Peyer's patch (tissue), 4 donors: Measurements from ENCODE around the gene XPA. TPM values are rescaled to one million over a fixed set of nuclear protein-coding genes. Genes with fewer than 3 reads are reported as not detected.

Source experiments
- DNase-seq, 3 donors: peaks; one replicate each; pipeline ENCODE4 v3.0.0-alpha.2; 2017 to 2019
- H3K27ac ChIP-seq, 4 donors: fragments of 200-600 bp; sonication (generic); one replicate each; pipeline ENCODE4 v1.5.1; 2016 to 2019
- H3K27me3 ChIP-seq, 2 donors: fragments of 200-600 bp; sonication (generic); one replicate each; pipeline ENCODE4 v1.5.1; 2019
- H3K36me3 ChIP-seq, 3 donors: fragments of 200-600 bp; sonication (generic); one replicate each; pipeline ENCODE4 v1.5.1; 2016 to 2019
- H3K4me1 ChIP-seq, 4 donors: fragments of 200-600 bp; sonication (generic); one replicate each; pipeline ENCODE4 v1.5.1; 2016 to 2019
- H3K4me3 ChIP-seq, 4 donors: fragments of 200-600 bp; sonication (generic); 1 replicate in 3 of 4; 2 replicates in 1 of 4; pipeline ENCODE4 v1.5.1; 2016 to 2019; ENCODE audit warnings: mild to moderate bottlenecking in 1 of 4
- H3K9me3 ChIP-seq, 4 donors: fragments of 200-600 bp; sonication (generic); one replicate each; pipeline ENCODE4 v1.5.1; 2016 to 2019; ENCODE audit warnings: mild to moderate bottlenecking in 1 of 4
- CTCF ChIP-seq, 6 experiments: fragments of 450-650 bp in 4 of 6; fragments of 200-600 bp in 2 of 6; sonication (generic) in 1 of 6; IDR thresholded peaks; one replicate each; pipeline ENCODE4 v1.5.1; 2017 to 2019; ENCODE audit warnings: antibody characterized with exemption in 6 of 6, mild to moderate bottlenecking in 3 of 6, moderate library complexity in 1 of 6
- POLR2A ChIP-seq, 2 donors: fragments of 450-650 bp; IDR thresholded peaks; one replicate each; pipeline ENCODE4 v1.5.1; 2017; ENCODE audit warnings: antibody characterized with exemption in 2 of 2, mild to moderate bottlenecking in 2 of 2, moderate library complexity in 2 of 2
- total RNA-seq, 4 donors: library from RNA; depleted of rRNA; stranded (reverse); fragments of >200 nt; gene quantifications; one replicate each; pipeline ENCODE4 v1.1.0, GENCODE V29; 2016

XPA gene
- total RNA-seq, 4 donors from 2014 or later: 12.6 to 18.8 (median 14.3) TPM

- Histone ChIP-seq H3K27me3 (peaks cover 0 to 5% of the 10 kb centered on the region in 2 donors), H3K9me3 (peaks cover 0 to 6% (median 2%) of the 10 kb centered on the region in 4 donors), H3K27ac (no peak overlapping the region), H3K36me3 (no peaks in the 10 kb centered on the region), H3K4me1 (peaks cover 0 to 8% (median 2%) of the 10 kb centered on the region in 4 donors), H3K4me3 (peak overlapping the region in 3 of 4 donors; percentile 19 to 49 (median 38))
- no peak for TF ChIP-seq POLR2A (IDR thresholded peaks at IDR 0.05)
- TF ChIP-seq CTCF (IDR thresholded peaks at IDR 0.05): no peak
- DNase-seq: peak; percentile 16 to 60 (median 52)
Measured at GRCh38 chr9:97740848-97741821, 44.0 kb upstream of the XPA start.

GRCh38 chr9:97737429-97737828 lies 40.3 kb upstream of the XPA start:
- no peak for TF ChIP-seq POLR2A (IDR thresholded peaks at IDR 0.05)
- TF ChIP-seq CTCF (IDR thresholded peaks at IDR 0.05): no peak
- peaks cover 0 to 8% (median 2%) of the 10 kb centered on the region in 4 donors for H3K4me1 ChIP-seq
- H3K27me3 ChIP-seq: peaks cover 0 to 5% of the 10 kb centered on the region in 2 donors
- DNase-seq: no peak
- peaks cover 0 to under 1% (median 0%) of the 10 kb centered on the region in 4 donors for H3K9me3 ChIP-seq
- H3K36me3 ChIP-seq: no peaks in the 10 kb centered on the region
- H3K4me3 ChIP-seq: no peak overlapping the region
- H3K27ac ChIP-seq: no peak overlapping the region

- no peak overlapping the region for H3K4me3 ChIP-seq
Measured at GRCh38 chr9:97735070-97735600, 38.0 kb upstream of the XPA start.

GRCh38 chr9:97726716-97727115 lies 29.6 kb upstream of the XPA start:
- TF ChIP-seq POLR2A (IDR thresholded peaks at IDR 0.05) (no peak), CTCF (IDR thresholded peaks at IDR 0.05) (no peak)
- Histone ChIP-seq H3K9me3 (no peaks in the 10 kb centered on the region), H3K4me1 (no peaks in the 10 kb centered on the region), H3K27me3 (no peaks in the 10 kb centered on the region), H3K27ac (no peak overlapping the region), H3K4me3 (no peak overlapping the region), H3K36me3 (no peaks in the 10 kb centered on the region)
- DNase-seq: no peak

More at GRCh38 chr9:97735070-97735600, 38.0 kb upstream of the XPA start:
- H3K4me1 ChIP-seq: no peaks in the 10 kb centered on the region
- H3K27ac ChIP-seq: no peak overlapping the region
- peaks cover 0 to 2% of the 10 kb centered on the region in 2 donors for H3K27me3 ChIP-seq
- TF ChIP-seq CTCF (IDR thresholded peaks at IDR 0.05): no peak
- no peak for TF ChIP-seq POLR2A (IDR thresholded peaks at IDR 0.05)
- no peaks in the 10 kb centered on the region for H3K9me3 ChIP-seq
- H3K36me3 ChIP-seq: no peaks in the 10 kb centered on the region
- no peak for DNase-seq

GRCh38 chr9:97723819-97724218 lies 26.7 kb upstream of the XPA start:
- H3K27ac ChIP-seq: no peak overlapping the region
- no peaks in the 10 kb centered on the region for H3K36me3 ChIP-seq
- no peak for DNase-seq
- H3K4me3 ChIP-seq: no peak overlapping the region
- no peaks in the 10 kb centered on the region for H3K4me1 ChIP-seq
- H3K9me3 ChIP-seq: no peaks in the 10 kb centered on the region
- TF ChIP-seq POLR2A (IDR thresholded peaks at IDR 0.05) (no peak), CTCF (IDR thresholded peaks at IDR 0.05) (no peak)
- H3K27me3 ChIP-seq: no peaks in the 10 kb centered on the region
